ENCODE results near the gene EDIL3.

EDIL3 gene

DNA sequence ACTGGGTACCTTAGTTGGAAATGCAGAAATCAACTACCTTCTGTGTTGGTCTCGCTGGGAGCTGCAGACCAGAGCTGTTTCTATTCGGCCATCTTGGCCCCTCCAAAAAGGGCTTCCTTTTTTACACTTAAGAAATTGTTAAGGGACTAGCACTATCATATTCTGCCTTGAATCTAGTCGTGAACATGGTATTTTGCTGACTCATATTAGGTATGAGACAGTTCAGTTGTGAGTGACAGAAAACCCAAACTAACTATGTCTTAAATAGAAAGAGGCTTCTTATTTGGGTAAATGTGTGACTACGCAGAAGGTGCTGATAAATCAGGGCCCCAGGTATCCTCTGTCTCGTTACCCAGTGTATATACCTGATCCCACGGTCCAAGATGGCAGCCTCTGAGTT lies 298.2 kb downstream of the EDIL3 start:
- no peak overlapping the region for H3K4me3 ChIP-seq (ENCODE audit: control insufficient read depth in 1 of 7, extremely low read depth in 1 of 7, insufficient read depth in 4 of 7, low read depth in 2 of 7, low read length in 6 of 7)
- WGBS (ENCODE audit: insufficient coverage), result 81% methylated on average over 5 of the region's 6 CpGs
- H3K27ac ChIP-seq (ENCODE audit: insufficient read depth in 1 of 2, low read depth in 1 of 2, low read length in 2 of 2, poor library complexity in 1 of 2, severe bottlenecking in 2 of 2), result no peak overlapping the region
- no peak for DNase-seq
- H3K27me3 ChIP-seq (replicated peaks in 2 of 5; ENCODE audit: control insufficient read depth in 4 of 5, insufficient read depth in 5 of 5, low read length in 4 of 5), result no peaks in the 10 kb centered on the region
- CTCF ChIA-PET, result no interaction called here
- POLR2A ChIA-PET, result no interaction called here
- H3K9me3 ChIP-seq (ENCODE audit: control extremely low read depth in 1 of 5, control insufficient read depth in 4 of 5, insufficient read depth in 2 of 5, low read depth in 1 of 5, low read length in 4 of 5), result no peaks in the 10 kb centered on the region
- no peaks in the 10 kb centered on the region for H3K36me3 ChIP-seq (ENCODE audit: control insufficient read depth in 4 of 4, insufficient read depth in 4 of 4, low read length in 3 of 4)
- H3K4me1 ChIP-seq (ENCODE audit: control extremely low read depth in 1 of 4, control insufficient read depth in 4 of 4, insufficient read depth in 4 of 4, low read length in 3 of 4), result no peaks in the 10 kb centered on the region

DNA sequence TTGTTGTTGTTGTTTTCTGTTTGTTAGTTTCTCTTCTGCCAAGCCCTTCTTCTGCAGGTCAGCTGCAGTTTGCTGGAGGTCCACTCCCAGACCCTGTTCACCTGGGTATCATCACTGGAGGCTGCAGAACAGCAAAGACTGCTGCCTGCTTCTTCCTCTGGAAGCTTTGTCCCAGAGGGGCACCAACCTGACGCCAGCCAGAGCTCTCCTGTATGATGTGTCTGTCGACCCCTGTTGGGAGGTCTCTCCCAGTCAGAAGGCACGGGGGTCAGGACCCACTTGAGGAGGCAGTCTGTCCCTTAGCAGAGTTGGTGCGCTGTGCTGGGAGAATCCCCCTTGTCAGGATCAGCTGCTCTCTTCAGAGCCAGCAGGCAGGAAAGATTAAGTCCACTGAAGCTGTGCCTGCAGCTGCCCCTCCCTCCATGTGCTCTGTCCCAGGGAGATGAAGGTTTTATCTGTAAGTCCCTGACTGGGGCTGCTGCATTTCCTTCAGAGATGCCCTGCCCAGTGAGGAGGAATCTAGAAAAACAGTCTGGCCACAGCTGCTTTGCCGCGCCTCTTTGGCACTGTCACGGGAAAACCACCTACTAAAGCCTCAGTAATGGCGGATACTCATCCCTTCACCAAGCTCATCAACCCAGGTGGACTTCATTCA lies 299.2 kb downstream of the EDIL3 start:
- CTCF ChIA-PET, result no interaction called here
- Histone ChIP-seq H3K9me3 (ENCODE audit: control extremely low read depth in 1 of 5, control insufficient read depth in 4 of 5, insufficient read depth in 2 of 5, low read depth in 1 of 5, low read length in 4 of 5) (no peaks in the 10 kb centered on the region), H3K36me3 (ENCODE audit: control insufficient read depth in 4 of 4, insufficient read depth in 4 of 4, low read length in 3 of 4) (no peaks in the 10 kb centered on the region), H3K27ac (ENCODE audit: insufficient read depth in 1 of 2, low read depth in 1 of 2, low read length in 2 of 2, poor library complexity in 1 of 2, severe bottlenecking in 2 of 2) (no peak overlapping the region), H3K27me3 (replicated peaks in 2 of 5; ENCODE audit: control insufficient read depth in 4 of 5, insufficient read depth in 5 of 5, low read length in 4 of 5) (no peaks in the 10 kb centered on the region), H3K4me3 (ENCODE audit: control insufficient read depth in 1 of 7, extremely low read depth in 1 of 7, insufficient read depth in 4 of 7, low read depth in 2 of 7, low read length in 6 of 7) (no peak overlapping the region), H3K4me1 (ENCODE audit: control extremely low read depth in 1 of 4, control insufficient read depth in 4 of 4, insufficient read depth in 4 of 4, low read length in 3 of 4) (no peaks in the 10 kb centered on the region)
- no peak for DNase-seq
- WGBS (ENCODE audit: insufficient coverage), result 95% methylated on average over 8 of the region's 8 CpGs
- POLR2A ChIA-PET, result no interaction called here

DNA sequence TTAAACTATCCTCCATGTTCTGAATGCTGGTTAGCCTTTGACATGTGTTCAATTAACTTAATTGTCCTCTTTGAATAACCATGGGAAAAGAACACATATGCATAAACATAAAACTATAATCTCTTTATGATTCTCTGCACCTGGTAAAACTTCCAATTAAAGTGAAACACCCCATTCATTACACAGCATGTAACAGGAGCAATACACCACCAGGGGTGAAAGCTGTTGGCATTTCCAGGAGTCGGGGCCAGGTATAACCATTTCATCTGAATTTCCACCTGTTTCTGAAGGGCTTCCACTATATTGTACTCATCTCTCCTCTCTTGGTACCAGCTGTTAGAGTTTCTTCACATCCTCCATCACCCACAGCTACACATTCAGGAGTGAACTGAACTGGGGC lies 303.8 kb downstream of the EDIL3 start:
- no peaks in the 10 kb centered on the region for H3K4me1 ChIP-seq (ENCODE audit: control extremely low read depth in 1 of 4, control insufficient read depth in 4 of 4, insufficient read depth in 4 of 4, low read length in 3 of 4)
- H3K9me3 ChIP-seq (ENCODE audit: control extremely low read depth in 1 of 5, control insufficient read depth in 4 of 5, insufficient read depth in 2 of 5, low read depth in 1 of 5, low read length in 4 of 5), result no peaks in the 10 kb centered on the region
- H3K27me3 ChIP-seq (replicated peaks in 2 of 5; ENCODE audit: control insufficient read depth in 4 of 5, insufficient read depth in 5 of 5, low read length in 4 of 5), result no peaks in the 10 kb centered on the region
- no peak for DNase-seq
- POLR2A ChIA-PET, result no interaction called here
- WGBS (ENCODE audit: insufficient coverage), result 89% methylated on average over 1 of the region's 1 CpG
- no peaks in the 10 kb centered on the region for H3K36me3 ChIP-seq (ENCODE audit: control insufficient read depth in 4 of 4, insufficient read depth in 4 of 4, low read length in 3 of 4)
- no peak overlapping the region for H3K27ac ChIP-seq (ENCODE audit: insufficient read depth in 1 of 2, low read depth in 1 of 2, low read length in 2 of 2, poor library complexity in 1 of 2, severe bottlenecking in 2 of 2)
- H3K4me3 ChIP-seq (ENCODE audit: control insufficient read depth in 1 of 7, extremely low read depth in 1 of 7, insufficient read depth in 4 of 7, low read depth in 2 of 7, low read length in 6 of 7), result no peak overlapping the region
- CTCF ChIA-PET, result no interaction called here

DNA sequence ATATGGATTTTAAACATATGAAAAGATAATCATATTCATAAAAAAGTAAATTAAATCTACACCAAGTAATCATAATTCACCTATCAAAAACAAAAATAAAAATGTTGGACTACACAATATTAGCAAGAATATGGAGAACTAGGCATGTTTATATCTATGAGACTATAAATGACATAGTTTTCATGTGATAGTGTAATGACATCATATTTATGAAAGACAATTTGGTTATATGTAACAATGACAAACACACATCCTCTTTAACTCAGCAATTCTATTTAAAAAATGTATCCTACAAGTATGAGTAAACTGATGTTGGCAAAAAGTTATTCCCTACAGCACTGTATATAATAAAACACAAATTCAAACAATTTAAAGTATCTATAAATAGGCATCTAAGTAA lies 312.3 kb downstream of the EDIL3 start:
- Histone ChIP-seq H3K27ac (ENCODE audit: insufficient read depth in 1 of 2, low read depth in 1 of 2, low read length in 2 of 2, poor library complexity in 1 of 2, severe bottlenecking in 2 of 2) (no peak overlapping the region), H3K9me3 (ENCODE audit: control extremely low read depth in 1 of 5, control insufficient read depth in 4 of 5, insufficient read depth in 2 of 5, low read depth in 1 of 5, low read length in 4 of 5) (no peaks in the 10 kb centered on the region), H3K27me3 (replicated peaks in 2 of 5; ENCODE audit: control insufficient read depth in 4 of 5, insufficient read depth in 5 of 5, low read length in 4 of 5) (no peaks in the 10 kb centered on the region), H3K36me3 (ENCODE audit: control insufficient read depth in 4 of 4, insufficient read depth in 4 of 4, low read length in 3 of 4) (no peaks in the 10 kb centered on the region), H3K4me1 (ENCODE audit: control extremely low read depth in 1 of 4, control insufficient read depth in 4 of 4, insufficient read depth in 4 of 4, low read length in 3 of 4) (no peaks in the 10 kb centered on the region), H3K4me3 (ENCODE audit: control insufficient read depth in 1 of 7, extremely low read depth in 1 of 7, insufficient read depth in 4 of 7, low read depth in 2 of 7, low read length in 6 of 7) (no peak overlapping the region)
- no peak for DNase-seq
- ChIA-PET POLR2A (no interaction called here), CTCF (no interaction called here)

DNA sequence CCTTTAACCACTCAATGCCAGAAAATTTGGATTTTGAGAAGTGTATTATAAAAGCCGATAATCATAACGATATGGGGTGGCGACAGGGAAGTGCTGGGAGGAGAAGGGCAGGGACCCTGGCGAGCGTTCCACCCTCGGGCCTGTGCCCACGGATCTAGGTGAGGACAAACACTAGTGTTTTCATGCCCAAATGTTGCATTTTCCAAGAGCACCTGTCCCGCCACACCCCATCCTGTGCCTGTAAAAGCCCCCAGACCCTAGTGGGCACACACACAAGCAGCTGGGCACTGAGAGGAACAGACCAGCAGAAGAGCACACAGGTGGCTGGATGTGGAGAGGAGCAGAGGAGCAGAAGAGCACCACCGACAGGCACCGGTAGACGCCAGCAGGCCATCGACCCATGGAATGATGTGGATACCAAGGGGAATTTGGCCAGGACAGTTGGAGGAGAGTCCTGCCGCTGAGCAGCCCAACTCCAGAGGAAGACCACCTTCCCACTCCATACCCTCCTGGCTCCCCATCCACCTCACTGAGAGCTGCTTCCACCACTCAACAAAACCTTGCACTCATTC lies 315.0 kb downstream of the EDIL3 start:
- ChIA-PET CTCF (interaction anchor here (0.6 kb wide), 1 partner anchor 10 kb away, joined by 3 read pairs; no protein-coding TSS in a partner anchor), POLR2A (no interaction called here)
- Histone ChIP-seq H3K27me3 (replicated peaks in 2 of 5; ENCODE audit: control insufficient read depth in 4 of 5, insufficient read depth in 5 of 5, low read length in 4 of 5) (no peaks in the 10 kb centered on the region), H3K27ac (ENCODE audit: insufficient read depth in 1 of 2, low read depth in 1 of 2, low read length in 2 of 2, poor library complexity in 1 of 2, severe bottlenecking in 2 of 2) (no peak overlapping the region), H3K36me3 (ENCODE audit: control insufficient read depth in 4 of 4, insufficient read depth in 4 of 4, low read length in 3 of 4) (no peaks in the 10 kb centered on the region), H3K9me3 (ENCODE audit: control extremely low read depth in 1 of 5, control insufficient read depth in 4 of 5, insufficient read depth in 2 of 5, low read depth in 1 of 5, low read length in 4 of 5) (no peaks in the 10 kb centered on the region), H3K4me1 (ENCODE audit: control extremely low read depth in 1 of 4, control insufficient read depth in 4 of 4, insufficient read depth in 4 of 4, low read length in 3 of 4) (no peaks in the 10 kb centered on the region), H3K4me3 (ENCODE audit: control insufficient read depth in 1 of 7, extremely low read depth in 1 of 7, insufficient read depth in 4 of 7, low read depth in 2 of 7, low read length in 6 of 7) (no peak overlapping the region)
- 93% methylated on average over 8 of the region's 13 CpGs for WGBS (ENCODE audit: insufficient coverage)
- DNase-seq, result no peak

DNA sequence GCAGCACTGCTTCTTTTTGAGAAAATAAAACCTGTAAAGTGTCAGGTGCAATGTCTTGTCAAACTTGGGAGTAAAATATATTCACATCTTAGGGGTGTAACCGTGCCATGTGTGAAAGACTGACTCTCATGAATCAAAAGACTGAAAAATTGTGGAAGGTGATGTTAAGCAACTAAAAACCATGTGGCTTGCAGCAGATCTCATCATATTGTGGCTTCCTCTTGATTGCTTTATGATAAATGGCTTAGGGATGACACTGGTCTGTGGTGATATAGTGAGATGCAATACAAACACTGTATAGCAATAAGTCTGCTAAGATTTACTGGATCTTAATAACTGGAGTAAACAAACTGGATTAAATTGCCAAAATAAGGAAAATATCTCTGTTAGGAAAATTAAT lies 321.6 kb downstream of the EDIL3 start:
- no peaks in the 10 kb centered on the region for H3K9me3 ChIP-seq (ENCODE audit: control extremely low read depth in 1 of 5, control insufficient read depth in 4 of 5, insufficient read depth in 2 of 5, low read depth in 1 of 5, low read length in 4 of 5)
- no peak overlapping the region for H3K4me3 ChIP-seq (ENCODE audit: control insufficient read depth in 1 of 7, extremely low read depth in 1 of 7, insufficient read depth in 4 of 7, low read depth in 2 of 7, low read length in 6 of 7)
- no peak overlapping the region for H3K27ac ChIP-seq (ENCODE audit: insufficient read depth in 1 of 2, low read depth in 1 of 2, low read length in 2 of 2, poor library complexity in 1 of 2, severe bottlenecking in 2 of 2)
- no peak for DNase-seq
- CTCF ChIA-PET, result no interaction called here
- 91% methylated on average over 1 of the region's 1 CpG for WGBS (ENCODE audit: insufficient coverage)
- H3K27me3 ChIP-seq (replicated peaks in 2 of 5; ENCODE audit: control insufficient read depth in 4 of 5, insufficient read depth in 5 of 5, low read length in 4 of 5), result no peaks in the 10 kb centered on the region
- no peaks in the 10 kb centered on the region for H3K4me1 ChIP-seq (ENCODE audit: control extremely low read depth in 1 of 4, control insufficient read depth in 4 of 4, insufficient read depth in 4 of 4, low read length in 3 of 4)
- H3K36me3 ChIP-seq (ENCODE audit: control insufficient read depth in 4 of 4, insufficient read depth in 4 of 4, low read length in 3 of 4), result no peaks in the 10 kb centered on the region
- POLR2A ChIA-PET, result no interaction called here

DNA sequence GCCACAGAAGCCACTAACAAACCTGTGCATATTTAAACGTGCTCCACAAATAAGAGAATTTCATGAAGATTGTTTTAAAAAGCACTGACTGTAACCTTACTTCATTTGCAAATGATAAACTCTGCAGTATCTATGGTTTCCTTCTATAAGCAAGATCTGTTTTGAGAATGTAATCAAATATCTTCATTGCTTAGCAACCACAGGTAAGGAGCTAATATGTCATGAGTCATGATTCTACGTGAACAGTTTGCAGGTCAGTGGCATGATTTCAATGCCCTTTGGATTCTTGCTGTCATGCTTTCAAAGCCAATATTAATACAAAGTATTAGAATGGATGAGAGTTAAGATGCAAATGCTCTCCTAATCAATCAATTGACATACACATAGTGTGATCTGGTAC lies 325.0 kb downstream of the EDIL3 start:
- CTCF ChIA-PET, result interaction anchor here (0.6 kb wide), 1 partner anchor 10 kb away, joined by 3 read pairs; no protein-coding TSS in a partner anchor
- Histone ChIP-seq H3K4me1 (ENCODE audit: control extremely low read depth in 1 of 4, control insufficient read depth in 4 of 4, insufficient read depth in 4 of 4, low read length in 3 of 4) (no peaks in the 10 kb centered on the region), H3K36me3 (ENCODE audit: control insufficient read depth in 4 of 4, insufficient read depth in 4 of 4, low read length in 3 of 4) (no peaks in the 10 kb centered on the region), H3K27ac (ENCODE audit: insufficient read depth in 1 of 2, low read depth in 1 of 2, low read length in 2 of 2, poor library complexity in 1 of 2, severe bottlenecking in 2 of 2) (no peak overlapping the region), H3K27me3 (replicated peaks in 2 of 5; ENCODE audit: control insufficient read depth in 4 of 5, insufficient read depth in 5 of 5, low read length in 4 of 5) (no peaks in the 10 kb centered on the region), H3K9me3 (ENCODE audit: control extremely low read depth in 1 of 5, control insufficient read depth in 4 of 5, insufficient read depth in 2 of 5, low read depth in 1 of 5, low read length in 4 of 5) (no peaks in the 10 kb centered on the region), H3K4me3 (ENCODE audit: control insufficient read depth in 1 of 7, extremely low read depth in 1 of 7, insufficient read depth in 4 of 7, low read depth in 2 of 7, low read length in 6 of 7) (no peak overlapping the region)
- DNase-seq, result no peak
- WGBS (ENCODE audit: insufficient coverage), result no CpG with 5 or more reads among the region's 2 CpGs
- POLR2A ChIA-PET, result no interaction called here
